SU-DHL-6 (cell line): Measurements from ENCODE around the gene SLC9A9.

ENCODE experiments used
- H2AFZ ChIP-seq: fragments of 200-600 bp; sonication (generic); 2 replicates; pipeline ENCODE4 v1.6.1; 2014; ENCODE audit warnings: low read depth, mild to moderate bottlenecking, moderate library complexity, mixed read lengths, antibody characterized with exemption, low read length; ENCODE audit not compliant: severe bottlenecking
- H3F3A ChIP-seq: fragments of 200-600 bp; shearing (Covaris generic); 2 replicates; pipeline ENCODE4 v1.6.0; 2016; ENCODE audit warnings: antibody characterized with exemption, mild to moderate bottlenecking; ENCODE audit not compliant: insufficient read depth
- H3K27ac ChIP-seq: fragments of 200-600 bp; sonication (generic); 2 replicates; pipeline ENCODE4 v1.5.1; 2016; ENCODE audit warnings: low read depth, mild to moderate bottlenecking, low read length, moderate library complexity, mixed read lengths
- H3K27me3 ChIP-seq: fragments of 200-600 bp; sonication (generic), shearing (Covaris generic); 2 replicates; pipeline ENCODE4 v1.6.0; 2014; ENCODE audit warnings: mild to moderate bottlenecking, low read length
- H3K36me3 ChIP-seq: fragments of 200-600 bp; sonication (generic); 2 replicates; pipeline ENCODE4 v1.6.1; 2014; ENCODE audit warnings: mild to moderate bottlenecking, low read length, mixed read lengths
- H3K4me2 ChIP-seq: fragments of 300-600, 200-600 bp; shearing (Covaris generic), sonication (generic); 2 replicates; pipeline ENCODE4 v1.6.0; 2014; ENCODE audit warnings: low read length, low read depth, mild to moderate bottlenecking; ENCODE audit not compliant: poor library complexity, severe bottlenecking
- H3K4me3 ChIP-seq: fragments of 200-600 bp; sonication (generic); 2 replicates; pipeline ENCODE4 v1.5.1; 2014; ENCODE audit warnings: antibody characterized with exemption, low read length, mild to moderate bottlenecking, mixed read lengths; ENCODE audit not compliant: insufficient read depth, poor library complexity, severe bottlenecking
- H3K79me2 ChIP-seq: fragments of 200-600 bp; sonication (generic); 2 replicates; pipeline ENCODE4 v1.6.1; 2014; ENCODE audit warnings: mild to moderate bottlenecking, low read length, moderate library complexity; ENCODE audit not compliant: insufficient read depth
- H3K9ac ChIP-seq: fragments of 200-600 bp; sonication (generic); 2 replicates; pipeline ENCODE4 v1.7.0; 2014; ENCODE audit warnings: mild to moderate bottlenecking, low read length
- H3K9me2 ChIP-seq: fragments of 200-600 bp; sonication (generic); replicated peaks from 2 replicates; pipeline ENCODE4 v1.6.1; 2014; ENCODE audit warnings: low read length; ENCODE audit not compliant: insufficient read depth
- H3K9me3 ChIP-seq: fragments of 200-600 bp; sonication (generic); 2 replicates; pipeline ENCODE4 v1.6.1; 2014; ENCODE audit warnings: low read length, mixed read lengths; ENCODE audit not compliant: insufficient read depth
- H4K20me1 ChIP-seq: fragments of 200-600 bp; sonication (generic); 2 replicates; pipeline ENCODE4 v1.6.1; 2014; ENCODE audit warnings: low read depth, mild to moderate bottlenecking, antibody characterized with exemption, low read length, moderate library complexity, mixed read lengths
- CTCF ChIP-seq: fragments of 200-600 bp; sonication (generic); IDR thresholded peaks from one replicate; pipeline ENCODE4 v1.5.1; 2017; ENCODE audit warnings: antibody characterized with exemption, mild to moderate bottlenecking, low read length, moderate library complexity; ENCODE audit not compliant: insufficient read depth, poor library complexity, severe bottlenecking
- EZH2phosphoT487 ChIP-seq: fragments of 200-600 bp; sonication (generic), shearing (Covaris generic); conservative IDR thresholded peaks from 2 replicates; pipeline ENCODE4 v1.6.1; 2018; ENCODE audit warnings: mild to moderate bottlenecking, antibody characterized with exemption, low read length, moderate library complexity, mixed read lengths

SLC9A9 gene

GRCh38 chr3:143533391-143533790, 314.9 kb downstream of the SLC9A9 start:
- H3K27me3 ChIP-seq, result no peaks in the 10 kb centered on the region
- no peaks in the 10 kb centered on the region for H3F3A ChIP-seq
- H3K79me2 ChIP-seq, result no peaks in the 10 kb centered on the region
- H4K20me1 ChIP-seq, result no peaks in the 10 kb centered on the region
- no peaks in the 10 kb centered on the region for H3K9me2 ChIP-seq
- H3K36me3 ChIP-seq, result no peaks in the 10 kb centered on the region
- H3K9me3 ChIP-seq, result no peaks in the 10 kb centered on the region
- H3K4me2 ChIP-seq, result no peak overlapping the region
- no peak overlapping the region for H3K9ac ChIP-seq
- no peak overlapping the region for H3K27ac ChIP-seq
- TF ChIP-seq EZH2phosphoT487 (no peak), CTCF (no peak)
- no peak overlapping the region for H3K4me3 ChIP-seq
- H2AFZ ChIP-seq, result no peak overlapping the region

GRCh38 chr3:143532091-143532490, 316.2 kb downstream of the SLC9A9 start:
- Histone ChIP-seq H3K9ac (no peak overlapping the region), H3F3A (no peaks in the 10 kb centered on the region), H3K27me3 (no peaks in the 10 kb centered on the region), H3K4me2 (no peak overlapping the region), H2AFZ (no peak overlapping the region), H3K27ac (no peak overlapping the region), H3K79me2 (no peaks in the 10 kb centered on the region), H3K9me3 (no peaks in the 10 kb centered on the region), H3K9me2 (no peaks in the 10 kb centered on the region), H3K36me3 (no peaks in the 10 kb centered on the region), H3K4me3 (no peak overlapping the region), H4K20me1 (no peaks in the 10 kb centered on the region)
- TF ChIP-seq EZH2phosphoT487 (no peak), CTCF (no peak)

GRCh38 chr3:143531101-143531500, 317.2 kb downstream of the SLC9A9 start:
- H3F3A ChIP-seq, result no peaks in the 10 kb centered on the region
- no peaks in the 10 kb centered on the region for H3K27me3 ChIP-seq
- H3K9ac ChIP-seq, result no peak overlapping the region
- TF ChIP-seq CTCF (no peak), EZH2phosphoT487 (no peak)
- no peaks in the 10 kb centered on the region for H4K20me1 ChIP-seq
- H3K4me2 ChIP-seq, result no peak overlapping the region
- H3K9me2 ChIP-seq, result no peaks in the 10 kb centered on the region
- H3K9me3 ChIP-seq, result no peaks in the 10 kb centered on the region
- no peak overlapping the region for H2AFZ ChIP-seq
- H3K4me3 ChIP-seq, result no peak overlapping the region
- H3K79me2 ChIP-seq, result no peaks in the 10 kb centered on the region
- no peaks in the 10 kb centered on the region for H3K36me3 ChIP-seq
- no peak overlapping the region for H3K27ac ChIP-seq
